Stimulated activated CD4-positive, alpha-beta T cell treated with anti-CD3 and anti-CD28 coated beads, Interleukin-1b, Interleukin-23, amount 100 ng/mL, for 1 hour (primary cell): ENCODE results near the gene STAB2.

ENCODE experiments used
- DNase-seq, 2 donors: peaks; one replicate each; pipeline ENCODE4 v3.0.0-alpha.2; 2020; ENCODE audit warnings: low read depth in 2 of 2

The STAB2 gene

DNA sequence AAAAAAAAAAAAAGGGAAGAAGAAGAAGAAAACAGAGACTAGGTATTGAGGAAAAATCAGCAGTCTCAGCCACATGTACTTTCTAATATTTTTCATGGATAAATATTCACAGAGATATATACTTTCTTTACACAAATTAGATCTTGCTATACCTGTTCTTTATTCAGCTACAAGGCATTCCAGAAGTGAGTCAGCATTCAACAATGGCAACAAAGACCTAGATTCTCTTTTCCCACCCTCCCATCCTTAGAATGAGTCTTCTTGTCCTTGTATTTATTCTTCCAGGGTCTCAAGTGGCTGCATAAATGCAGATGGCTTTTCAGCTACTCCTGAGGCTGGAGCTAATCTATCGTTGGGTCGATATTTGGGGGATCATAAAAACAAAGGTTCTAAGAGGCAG lies 160.9 kb downstream of the STAB2 start:
- DNase-seq = no peak

- DNase-seq = no peak
Observed at GRCh38 chr12:103748875-103749274, 161.8 kb downstream of the STAB2 start.

DNA sequence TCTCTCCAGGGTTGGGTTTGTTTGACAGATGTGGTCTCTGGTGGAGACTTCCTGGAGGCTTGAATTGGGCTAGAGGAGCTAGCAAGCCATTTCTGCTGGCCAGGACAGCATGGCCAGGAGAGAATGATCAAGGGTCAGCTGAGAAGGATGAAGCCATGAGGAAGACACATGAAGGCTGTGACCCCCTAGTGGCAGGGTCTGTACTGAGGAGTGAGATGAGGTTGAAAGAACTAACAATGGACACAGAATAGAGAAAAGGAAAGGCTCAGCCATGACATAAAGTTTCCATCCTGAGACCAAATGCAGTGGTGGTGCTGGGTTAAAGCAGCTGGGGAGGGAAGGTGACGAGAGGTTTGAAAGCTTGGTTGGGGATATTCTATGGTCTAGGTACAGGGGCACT lies 164.1 kb downstream of the STAB2 start:
- DNase-seq = no peak

DNA sequence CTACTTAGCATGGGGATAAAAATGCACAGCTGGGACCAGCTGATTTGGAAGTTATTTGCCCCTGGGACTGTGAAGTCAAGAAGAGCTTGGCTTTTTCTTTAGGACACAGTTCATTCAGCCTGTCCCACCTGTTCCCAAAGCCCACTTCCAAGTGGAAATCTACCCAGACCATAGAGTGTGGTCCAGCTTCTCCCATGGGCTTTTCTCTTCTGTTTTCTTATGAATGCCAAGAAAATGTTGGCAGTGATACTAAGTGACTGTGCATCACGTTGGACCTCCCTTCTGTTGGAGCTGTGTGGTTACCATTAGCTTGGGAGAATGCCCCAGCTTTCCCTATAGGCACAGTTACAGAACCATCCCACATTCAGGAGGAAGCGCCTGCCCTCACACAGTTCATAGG lies 164.5 kb downstream of the STAB2 start:
- DNase-seq = no peak

DNA sequence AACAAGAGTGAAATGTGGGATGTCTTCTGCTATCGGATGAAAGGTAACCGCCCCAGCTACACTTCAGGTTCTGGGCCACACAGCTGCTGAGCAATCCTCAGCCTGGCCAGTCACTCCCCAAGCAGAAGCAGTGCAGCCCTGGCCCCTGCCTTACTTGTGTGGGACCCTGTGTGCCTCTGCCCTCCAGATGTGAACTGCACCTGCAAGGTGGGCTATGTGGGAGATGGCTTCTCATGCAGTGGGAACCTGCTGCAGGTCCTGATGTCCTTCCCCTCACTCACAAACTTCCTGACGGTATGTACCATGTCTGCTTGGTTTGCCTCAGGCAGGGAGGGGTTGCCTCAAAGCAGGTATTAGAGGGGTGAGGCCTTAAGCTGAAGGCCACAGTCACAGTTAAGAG lies 168.4 kb downstream of the STAB2 start:
- no peak for DNase-seq

DNA sequence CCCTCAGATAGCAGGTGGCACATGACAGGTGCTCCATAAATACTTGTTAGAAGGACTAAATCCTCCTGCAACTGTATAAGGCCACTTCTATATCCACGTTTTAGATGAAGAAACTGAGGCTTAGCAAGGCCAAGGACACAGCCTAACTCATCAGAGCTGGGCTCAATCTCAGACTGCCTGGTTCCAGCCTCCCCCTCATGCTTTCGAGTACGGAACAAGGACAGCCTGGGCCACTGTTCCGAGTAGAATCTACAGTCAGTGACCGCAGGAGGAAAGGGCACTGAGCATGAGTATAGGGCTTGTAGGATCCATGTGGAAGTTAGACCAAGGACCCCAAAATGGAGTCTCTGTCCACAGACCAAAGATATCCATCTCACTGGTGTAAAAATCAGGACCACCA lies 169.4 kb downstream of the STAB2 start:
- DNase-seq = no peak

GRCh38 chr12:103757248-103757647 lies 170.2 kb downstream of the STAB2 start:
- DNase-seq = no peak

DNA sequence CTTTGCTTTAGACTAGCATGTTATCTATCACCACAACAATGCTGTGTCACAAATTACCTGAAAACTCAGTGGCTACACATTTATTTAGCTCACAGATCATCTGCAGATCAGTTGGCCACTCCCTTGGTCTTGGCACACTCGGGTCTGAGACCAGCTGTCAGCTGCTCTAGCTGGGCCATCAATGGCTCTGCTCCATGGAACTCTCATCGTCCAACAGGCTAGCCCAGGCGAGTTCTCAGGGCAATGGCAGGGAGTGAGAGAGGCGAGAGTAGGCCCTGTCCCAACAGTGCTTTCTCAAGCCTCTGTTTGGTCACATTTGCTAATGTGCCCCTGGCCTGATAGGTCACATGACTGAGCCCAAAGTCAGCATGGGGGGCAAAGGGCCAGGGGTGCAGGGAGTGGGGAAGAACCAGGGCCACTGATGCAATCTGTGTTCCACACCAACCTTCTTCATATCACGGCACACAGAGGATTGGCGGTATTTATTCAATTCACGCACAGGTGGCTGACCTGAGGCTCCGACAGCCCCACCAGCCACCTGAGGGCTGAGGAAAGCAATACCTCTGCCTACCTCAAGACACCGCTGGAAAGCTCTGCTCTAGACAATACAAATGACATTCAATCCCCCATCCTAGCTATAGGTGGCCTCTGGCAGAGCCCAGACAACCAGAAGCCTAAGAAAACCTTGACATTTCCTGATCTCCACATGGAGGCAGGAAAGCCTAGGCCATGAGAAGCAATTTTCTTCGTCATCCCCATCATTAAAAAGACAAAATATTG lies 171.4 kb downstream of the STAB2 start:
- no peak for DNase-seq

GRCh38 chr12:103762473-103762872 lies 175.4 kb downstream of the STAB2 start:
- no peak for DNase-seq

DNA sequence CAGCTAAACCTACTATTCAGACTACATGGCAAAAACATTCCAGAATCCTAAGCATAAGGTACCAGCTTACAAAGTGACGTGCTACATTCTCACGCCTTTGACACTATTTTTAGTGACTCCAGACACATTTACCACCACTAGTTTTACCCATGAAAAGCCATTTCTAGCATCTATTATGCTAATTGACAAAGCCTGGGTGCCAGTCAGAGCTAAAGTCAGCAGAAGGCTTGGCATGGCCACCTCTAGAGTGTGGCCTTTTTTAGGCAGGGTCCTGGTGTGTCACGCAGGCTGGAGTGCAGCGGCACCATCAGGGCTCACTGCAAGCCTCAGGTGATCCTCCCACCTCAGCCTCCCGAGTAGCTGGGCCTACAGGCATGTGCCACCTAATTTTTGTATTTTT lies 178.2 kb downstream of the STAB2 start:
- DNase-seq = no peak

- no peak for DNase-seq
Observed at GRCh38 chr12:103766028-103766427, 179.0 kb downstream of the STAB2 start.

- no peak for DNase-seq
Observed at GRCh38 chr12:103768467-103769123, 181.5 kb downstream of the STAB2 start.

DNA sequence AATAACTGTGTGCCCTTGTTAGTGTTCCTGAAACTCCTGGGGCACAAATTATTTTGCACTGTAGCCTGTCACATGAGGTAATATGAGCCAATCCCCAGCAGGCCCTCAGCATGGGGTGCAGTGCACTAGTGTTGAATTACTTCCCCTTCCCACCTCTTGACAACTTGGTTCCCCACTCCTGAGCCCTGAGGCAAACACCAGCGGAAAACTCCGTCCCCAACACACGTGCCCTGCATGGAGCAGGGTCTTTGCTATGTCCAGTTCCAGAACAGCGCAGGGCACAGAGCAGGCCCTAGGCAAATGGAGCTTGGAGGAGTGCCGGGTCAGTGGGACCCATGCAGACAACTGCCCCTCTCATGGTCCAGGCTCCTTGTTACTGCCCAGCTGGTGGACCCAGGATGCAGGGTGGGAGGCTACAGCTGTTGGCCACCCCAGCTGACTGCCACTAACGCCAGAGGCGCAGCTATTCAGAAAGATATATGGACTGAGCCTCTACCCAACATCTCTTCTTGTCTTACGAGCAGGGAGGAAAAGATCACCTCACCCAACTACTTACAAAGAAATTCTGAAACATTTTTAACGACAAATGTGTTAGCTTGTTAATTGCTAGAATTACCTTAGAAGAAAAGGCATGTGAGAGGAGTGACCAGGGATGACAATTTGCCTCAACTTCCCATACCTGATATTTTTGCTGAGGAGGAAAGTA lies 182.3 kb downstream of the STAB2 start:
- no peak for DNase-seq

- DNase-seq = no peak
Observed at GRCh38 chr12:103771466-103771865, 184.4 kb downstream of the STAB2 start.

DNA sequence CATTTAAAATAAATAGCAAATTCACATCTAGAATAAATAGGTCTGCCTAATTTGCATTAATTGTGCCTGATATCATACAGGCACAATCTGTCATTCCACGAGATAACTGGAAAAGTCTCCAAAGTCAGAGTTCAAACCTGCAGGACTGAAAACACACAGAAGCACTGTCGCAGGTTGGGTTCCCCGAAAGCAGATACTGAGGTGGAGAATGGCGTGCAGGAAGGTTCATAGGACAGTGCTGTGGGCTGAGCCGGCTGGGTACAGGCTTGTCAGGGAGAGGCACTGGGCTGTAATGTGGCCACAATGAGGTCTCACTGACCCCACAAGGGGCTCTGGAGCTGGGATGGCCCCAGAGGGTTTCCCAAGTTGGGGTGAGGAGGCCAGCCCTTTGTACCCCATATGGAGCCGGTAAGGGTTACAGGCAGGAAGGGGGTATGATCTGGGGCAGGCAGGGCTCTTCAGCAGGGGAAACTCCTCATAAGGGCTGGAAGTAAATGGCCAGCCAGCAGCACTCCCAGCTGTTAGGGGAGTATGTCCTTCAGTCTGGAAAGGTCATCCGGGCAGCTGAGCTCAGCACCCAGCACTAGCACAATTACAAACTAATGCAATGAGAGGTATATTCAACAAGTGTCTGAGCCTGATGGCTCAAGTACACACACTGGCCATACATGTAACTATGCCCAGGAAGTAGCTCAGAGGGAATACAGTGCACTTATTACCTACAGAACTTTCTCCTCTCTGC lies 185.5 kb downstream of the STAB2 start:
- DNase-seq = no peak

DNA sequence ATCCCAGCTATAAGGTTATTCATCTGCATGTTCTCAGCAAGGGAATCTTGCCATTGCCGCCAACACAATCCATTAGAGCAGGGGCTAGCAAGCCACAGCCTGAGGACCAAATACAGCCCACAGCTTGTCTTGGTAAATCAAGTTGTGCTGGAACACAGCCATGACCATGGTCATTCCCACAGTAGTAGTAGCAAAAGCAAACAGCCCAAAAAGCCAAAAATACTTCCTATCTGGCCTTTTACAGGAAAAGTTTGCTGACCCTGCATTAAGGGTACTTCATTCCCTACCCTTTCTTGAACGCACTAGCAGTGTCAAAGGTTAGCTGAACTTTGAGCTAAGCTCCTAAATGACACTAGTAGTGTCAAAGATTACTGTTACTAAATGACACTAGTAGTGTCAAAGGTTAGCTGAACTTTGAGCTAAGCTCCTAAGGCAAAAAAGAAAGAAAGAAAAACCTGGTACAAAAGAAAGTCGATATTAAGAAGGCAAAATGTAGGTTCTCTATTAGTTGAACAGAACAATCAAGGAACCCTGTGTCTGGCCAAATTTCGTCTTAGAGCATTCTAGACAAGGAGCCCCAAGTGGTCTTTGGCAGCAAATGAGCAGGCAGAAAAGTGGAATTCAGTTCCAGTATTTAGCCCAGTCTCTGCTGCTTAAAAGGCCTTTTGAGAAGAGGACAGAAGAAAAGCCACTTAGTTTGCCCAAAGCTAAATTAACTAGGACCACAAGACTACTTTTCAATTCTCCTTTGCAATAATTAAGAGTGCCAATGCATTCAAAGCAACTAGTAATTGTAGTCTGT lies 186.2 kb downstream of the STAB2 start:
- DNase-seq = no peak

- no peak for DNase-seq
Observed at GRCh38 chr12:103774977-103775560, 188.0 kb downstream of the STAB2 start.

DNA sequence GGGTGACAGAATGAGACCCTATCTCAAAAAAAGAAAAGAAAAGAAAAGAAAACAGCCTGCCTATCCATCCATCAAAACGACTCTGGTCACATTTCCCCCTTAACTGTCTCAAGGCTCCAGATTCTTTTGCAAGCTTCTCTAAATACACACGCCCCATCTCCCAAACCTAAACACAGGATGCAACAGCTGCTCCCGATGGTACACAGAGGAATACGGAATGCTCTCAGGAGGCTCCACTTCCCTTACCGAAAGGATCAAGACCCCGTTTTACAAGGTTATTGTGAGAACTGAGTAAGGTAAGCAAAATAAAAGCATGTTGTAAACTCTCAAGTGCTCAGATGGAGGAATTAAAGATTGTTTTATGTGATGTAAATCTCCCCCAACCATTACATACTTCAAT lies 191.7 kb downstream of the STAB2 start:
- DNase-seq = no peak

DNA sequence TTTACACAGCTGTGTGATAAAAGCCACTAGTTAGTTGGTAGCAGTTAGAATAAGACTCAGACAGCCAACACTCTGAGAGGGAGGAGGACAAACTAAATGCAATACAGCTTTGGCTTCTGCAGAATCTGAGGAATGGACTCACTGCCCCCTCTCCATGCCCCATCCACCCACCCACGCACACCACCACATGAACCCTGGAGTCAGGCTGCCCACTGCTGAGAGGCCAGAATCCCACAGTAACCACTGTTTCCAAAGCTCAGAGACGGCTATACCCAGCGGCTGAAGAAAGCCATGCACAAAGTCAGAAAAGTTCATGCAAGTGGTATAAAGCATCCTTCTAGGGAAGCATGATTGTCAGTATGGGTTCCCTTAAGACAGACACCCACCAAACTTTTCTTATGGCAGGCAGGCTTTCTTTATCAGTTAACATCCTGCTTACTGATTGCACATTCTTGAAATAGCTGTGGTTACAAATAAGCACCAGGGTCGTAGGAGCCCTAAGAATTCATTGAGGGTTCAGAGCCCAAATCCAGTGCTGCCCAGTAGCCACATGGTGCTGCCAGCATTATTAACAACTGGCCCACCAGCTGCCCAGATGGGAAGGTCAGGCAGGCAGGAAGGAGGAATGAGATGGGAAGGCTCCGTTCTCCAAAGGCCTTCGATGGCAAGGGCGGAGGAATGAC lies 192.5 kb downstream of the STAB2 start:
- DNase-seq = no peak

DNA sequence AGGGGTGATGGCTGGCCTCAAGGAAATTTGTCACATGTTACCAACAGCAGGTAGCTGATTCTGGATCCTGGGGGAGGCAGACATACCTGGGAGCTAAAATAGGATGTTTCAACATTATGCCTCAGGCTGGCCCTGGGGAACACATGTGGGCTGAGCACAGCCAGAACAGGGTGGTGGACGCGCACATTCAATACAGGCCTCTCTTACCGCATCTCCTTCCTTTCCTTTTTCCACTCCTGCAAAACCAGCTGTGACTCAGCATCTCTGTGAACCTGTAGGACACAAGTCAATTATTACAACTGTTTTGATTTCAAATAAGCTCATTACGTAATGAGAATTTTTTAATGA lies 193.0 kb downstream of the STAB2 start:
- no peak for DNase-seq

DNA sequence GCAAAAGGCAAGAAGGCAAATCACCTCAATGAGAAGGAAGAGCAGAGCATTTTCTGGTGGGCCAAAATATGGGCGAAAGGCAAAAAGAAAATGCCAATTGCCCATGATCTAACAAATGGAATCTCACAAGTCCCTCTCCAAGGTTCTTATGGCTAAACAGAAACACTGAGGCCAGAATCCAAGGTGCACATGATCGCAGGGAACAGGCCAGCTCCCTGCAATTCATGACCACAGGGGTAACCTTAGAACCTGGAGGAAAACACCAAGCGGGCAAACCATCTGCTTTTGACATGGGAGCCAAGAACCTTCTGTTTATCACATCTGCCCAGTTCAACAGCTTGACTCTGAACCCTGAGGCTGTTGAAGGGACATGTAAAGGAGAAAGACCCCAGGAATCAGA lies 193.9 kb downstream of the STAB2 start:
- no peak for DNase-seq
